BJ (cell line): Measurements from ENCODE around the gene KAZALD1. TPM values are rescaled to one million over a fixed set of nuclear protein-coding genes. Genes with fewer than 3 reads are reported as not detected.

Experiments used
- CTCF ChIA-PET: fragments of 350-600 bp; formaldehyde crosslinking; extraction: SDS; loops from one replicate; lab custom pipeline; 2021; ENCODE audit warnings: antibody characterized with exemption, inconsistent platforms; lab: Yijun Ruan, JAX
- POLR2A ChIA-PET: fragments of 300-600 bp; sonication (Branson Sonifier 250); formaldehyde crosslinking; extraction: SDS; loops from one replicate; lab custom pipeline; 2021; ENCODE audit warnings: antibody characterized with exemption; lab: Charles Lee
- DNase-seq: peaks from one replicate; pipeline ENCODE4 v3.0.0-alpha.2; 2011; ENCODE audit warnings: low read depth
- H3K27me3 ChIP-seq: 2 replicates; pipeline ENCODE4 v1.6.0; 2011; ENCODE audit warnings: low read length; ENCODE audit not compliant: control insufficient read depth, insufficient read depth
- H3K36me3 ChIP-seq: 2 replicates; pipeline ENCODE4 v1.5.1; 2011; ENCODE audit warnings: low read length; ENCODE audit not compliant: control insufficient read depth, insufficient read depth
- H3K4me3 ChIP-seq: 2 replicates; pipeline ENCODE4 v1.5.1; 2011; ENCODE audit warnings: low read depth, mild to moderate bottlenecking, control low read depth, low read length
- CTCF ChIP-seq: IDR thresholded peaks from 2 replicates; pipeline ENCODE4 v1.5.1; 2011; ENCODE audit warnings: low read depth, mild to moderate bottlenecking, control low read depth, inconsistent platforms, low read length, moderate library complexity; ENCODE audit not compliant: insufficient read depth
- polyA plus RNA-seq: library from polyadenylated mRNA; depleted of rRNA; stranded (reverse); fragments of >200 nt; gene quantifications from 2 replicates; pipeline ENCODE4 v1.2.3, GENCODE V29; 2011

The KAZALD1 gene
- polyA plus RNA-seq, 1 experiment = 32.4 TPM

- Histone ChIP-seq H3K4me3 (no peak overlapping the region), H3K27me3 (peaks cover 7% of the 10 kb centered on the region), H3K36me3 (no peaks in the 10 kb centered on the region)
- TF ChIP-seq CTCF = no peak
- POLR2A ChIA-PET = no interaction called here
- CTCF ChIA-PET = interaction anchor here (0.7 to 27.0 kb wide), 5 partner anchors 7 to 88 kb away, joined by 3 to 676 read pairs (median 70); partner anchors contain the start of gene KAZALD1
- no peak for DNase-seq
These were observed 8.3 kb upstream of the KAZALD1 start for GRCh38 chr10:101053516-101053915.

- no peaks in the 10 kb centered on the region for H3K36me3 ChIP-seq
- DNase-seq = no peak
- ChIA-PET CTCF (interaction anchor here (0.7 to 27.0 kb wide), 6 partner anchors 8 to 87 kb away, joined by 3 to 676 read pairs (median 36); partner anchors contain the start of gene KAZALD1), POLR2A (no interaction called here)
- H3K27me3 ChIP-seq = no peaks in the 10 kb centered on the region; the same call in 1 of the 2 replicates
- no peak for TF ChIP-seq CTCF
- H3K4me3 ChIP-seq = no peak overlapping the region
These were observed 7.4 kb upstream of the KAZALD1 start for GRCh38 chr10:101054351-101054750.

- DNase-seq = no peak
- H3K27me3 ChIP-seq = no peaks in the 10 kb centered on the region
- no peak for TF ChIP-seq CTCF
- H3K4me3 ChIP-seq = no peak overlapping the region
- ChIA-PET POLR2A (no interaction called here), CTCF (interaction anchor here (1.1 to 27.0 kb wide), 5 partner anchors 7 to 86 kb away, joined by 3 to 676 read pairs (median 70); partner anchors contain the start of gene KAZALD1)
- H3K36me3 ChIP-seq = no peaks in the 10 kb centered on the region
These were observed 6.9 kb upstream of the KAZALD1 start for GRCh38 chr10:101054876-101055275.

GRCh38 chr10:101055411-101055810, 6.4 kb upstream of the KAZALD1 start:
- POLR2A ChIA-PET = no interaction called here
- DNase-seq = no peak
- TF ChIP-seq CTCF = no peak

GRCh38 chr10:101056365-101057151, 5.2 kb upstream of the KAZALD1 start:
- Histone ChIP-seq H3K36me3 (no peaks in the 10 kb centered on the region), H3K4me3 (no peak overlapping the region), H3K27me3 (no peaks in the 10 kb centered on the region)
- POLR2A ChIA-PET = no interaction called here
- CTCF ChIA-PET = interaction anchor here (1.9 to 27.0 kb wide), 3 partner anchors 6 to 86 kb away, joined by 11 to 676 read pairs (median 676); partner anchors contain the start of gene KAZALD1
- TF ChIP-seq CTCF = no peak
- DNase-seq = no peak

More at GRCh38 chr10:101055411-101055810, 6.4 kb upstream of the KAZALD1 start:
- CTCF ChIA-PET = interaction anchor here (1.1 to 27.0 kb wide), 4 partner anchors 7 to 86 kb away, joined by 3 to 676 read pairs (median 373); partner anchors contain the start of gene KAZALD1
- Histone ChIP-seq H3K36me3 (no peaks in the 10 kb centered on the region), H3K27me3 (no peaks in the 10 kb centered on the region), H3K4me3 (no peak overlapping the region)
